Measurements from ENCODE around the gene LRRC28. TPM values are rescaled to one million over a fixed set of nuclear protein-coding genes. Genes with fewer than 3 reads are reported as not detected.

LRRC28 gene
- total and polyA plus RNA-seq, 9 of the 15 experiments (the other 6 are each of a cell fraction or from before 2014, with no cell fraction given), result 5.5 to 17.4 (median 7.9) TPM

DNA sequence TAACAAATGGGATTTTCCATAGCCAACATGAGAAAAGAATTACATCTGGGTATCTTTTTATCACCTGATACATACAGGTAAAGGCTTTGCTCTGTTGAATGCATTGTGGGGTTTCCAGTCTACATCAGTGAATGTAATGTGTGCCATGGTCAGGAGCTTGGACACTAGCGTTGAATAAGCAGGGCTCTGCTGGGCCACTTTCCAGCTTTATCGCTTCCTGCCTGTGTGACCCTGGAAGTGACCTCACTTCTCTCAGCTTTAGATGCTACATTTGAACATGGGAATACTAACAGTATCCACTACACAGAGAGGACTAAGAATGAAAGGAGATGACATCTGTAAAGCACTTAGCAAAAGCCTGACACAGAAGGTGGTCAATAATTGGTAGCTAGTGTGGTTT lies 42.0 kb upstream of the LRRC28 start:
- H3K36me3 ChIP-seq (ENCODE audit: control insufficient read depth, insufficient read depth, low read length), result no peaks in the 10 kb centered on the region
- H3K79me2 ChIP-seq (ENCODE audit: control insufficient read depth, insufficient read depth, low read length), result no peaks in the 10 kb centered on the region
- ChIA-PET POLR2A (interaction anchor here (0.6 kb wide), 1 partner anchor 763 kb away, joined by 3 read pairs; no protein-coding TSS in a partner anchor), CTCF (ENCODE audit: low intra/inter-chr PET ratio) (no interaction called here)
- no peak for FAIRE-seq
- no peak overlapping the region for H3K4me3 ChIP-seq
- no peak for ATAC-seq
- WGBS (ENCODE audit: insufficient coverage, low coverage, missing lambda C conversion rate), result 33% methylated on average over 2 of the region's 2 CpGs
- H2AFZ ChIP-seq (ENCODE audit: low read depth, low read length), result no peak overlapping the region
- no peaks in the 10 kb centered on the region for H3K9me3 ChIP-seq (replicated peaks; ENCODE audit: control insufficient read depth, insufficient read depth, low read depth, low read length)
- no peak overlapping the region for H3K4me2 ChIP-seq (ENCODE audit: insufficient read depth, low read length)
- TF ChIP-seq, protein P1, sequence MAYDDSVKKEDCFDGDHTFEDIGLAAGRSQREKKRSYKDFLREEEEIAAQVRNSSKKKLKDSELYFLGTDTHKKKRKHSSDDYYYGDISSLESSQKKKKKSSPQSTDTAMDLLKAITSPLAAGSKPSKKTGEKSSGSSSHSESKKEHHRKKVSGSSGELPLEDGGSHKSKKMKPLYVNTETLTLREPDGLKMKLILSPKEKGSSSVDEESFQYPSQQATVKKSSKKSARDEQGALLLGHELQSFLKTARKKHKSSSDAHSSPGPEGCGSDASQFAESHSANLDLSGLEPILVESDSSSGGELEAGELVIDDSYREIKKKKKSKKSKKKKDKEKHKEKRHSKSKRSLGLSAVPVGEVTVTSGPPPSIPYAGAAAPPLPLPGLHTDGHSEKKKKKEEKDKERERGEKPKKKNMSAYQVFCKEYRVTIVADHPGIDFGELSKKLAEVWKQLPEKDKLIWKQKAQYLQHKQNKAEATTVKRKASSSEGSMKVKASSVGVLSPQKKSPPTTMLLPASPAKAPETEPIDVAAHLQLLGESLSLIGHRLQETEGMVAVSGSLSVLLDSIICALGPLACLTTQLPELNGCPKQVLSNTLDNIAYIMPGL (CRISPR knock-in tag; IDR thresholded peaks at IDR 0.05), result no peak
- TF ChIP-seq E2F4 (CRISPR knock-in tag; IDR thresholded peaks at IDR 0.05; ENCODE audit: low read depth), result no peak
- no peak for TF ChIP-seq NFE2 (IDR thresholded peaks at IDR 0.05; ENCODE audit: low read depth)
- no peak for TF ChIP-seq TAL1 (IDR thresholded peaks at IDR 0.05)
- TF ChIP-seq, protein P2, sequence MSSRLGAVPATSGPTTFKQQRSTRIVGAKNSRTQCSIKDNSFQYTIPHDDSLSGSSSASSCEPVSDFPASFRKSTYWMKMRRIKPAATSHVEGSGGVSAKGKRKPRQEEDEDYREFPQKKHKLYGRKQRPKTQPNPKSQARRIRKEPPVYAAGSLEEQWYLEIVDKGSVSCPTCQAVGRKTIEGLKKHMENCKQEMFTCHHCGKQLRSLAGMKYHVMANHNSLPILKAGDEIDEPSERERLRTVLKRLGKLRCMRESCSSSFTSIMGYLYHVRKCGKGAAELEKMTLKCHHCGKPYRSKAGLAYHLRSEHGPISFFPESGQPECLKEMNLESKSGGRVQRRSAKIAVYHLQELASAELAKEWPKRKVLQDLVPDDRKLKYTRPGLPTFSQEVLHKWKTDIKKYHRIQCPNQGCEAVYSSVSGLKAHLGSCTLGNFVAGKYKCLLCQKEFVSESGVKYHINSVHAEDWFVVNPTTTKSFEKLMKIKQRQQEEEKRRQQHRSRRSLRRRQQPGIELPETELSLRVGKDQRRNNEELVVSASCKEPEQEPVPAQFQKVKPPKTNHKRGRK (tag; IDR thresholded peaks at IDR 0.05), result no peak
- no peak for TF ChIP-seq ZNF586 (CRISPR knock-in tag; conservative IDR thresholded peaks at IDR 0.05)
- TF ChIP-seq, protein P3, sequence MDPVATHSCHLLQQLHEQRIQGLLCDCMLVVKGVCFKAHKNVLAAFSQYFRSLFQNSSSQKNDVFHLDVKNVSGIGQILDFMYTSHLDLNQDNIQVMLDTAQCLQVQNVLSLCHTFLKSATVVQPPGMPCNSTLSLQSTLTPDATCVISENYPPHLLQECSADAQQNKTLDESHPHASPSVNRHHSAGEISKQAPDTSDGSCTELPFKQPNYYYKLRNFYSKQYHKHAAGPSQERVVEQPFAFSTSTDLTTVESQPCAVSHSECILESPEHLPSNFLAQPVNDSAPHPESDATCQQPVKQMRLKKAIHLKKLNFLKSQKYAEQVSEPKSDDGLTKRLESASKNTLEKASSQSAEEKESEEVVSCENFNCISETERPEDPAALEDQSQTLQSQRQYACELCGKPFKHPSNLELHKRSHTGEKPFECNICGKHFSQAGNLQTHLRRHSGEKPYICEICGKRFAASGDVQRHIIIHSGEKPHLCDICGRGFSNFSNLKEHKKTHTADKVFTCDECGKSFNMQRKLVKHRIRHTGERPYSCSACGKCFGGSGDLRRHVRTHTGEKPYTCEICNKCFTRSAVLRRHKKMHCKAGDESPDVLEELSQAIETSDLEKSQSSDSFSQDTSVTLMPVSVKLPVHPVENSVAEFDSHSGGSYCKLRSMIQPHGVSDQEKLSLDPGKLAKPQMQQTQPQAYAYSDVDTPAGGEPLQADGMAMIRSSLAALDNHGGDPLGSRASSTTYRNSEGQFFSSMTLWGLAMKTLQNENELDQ (CRISPR knock-in tag; IDR thresholded peaks at IDR 0.05; ENCODE audit: borderline replicate concordance), result no peak
- no peak for TF ChIP-seq BRD4 (IDR thresholded peaks at IDR 0.05)
- no peak for TF ChIP-seq TRIM24 (IDR thresholded peaks at IDR 0.05)
- TF ChIP-seq FIP1L1 (IDR thresholded peaks at IDR 0.05; ENCODE audit: low read depth, low read length, poor library complexity, severe bottlenecking), result no peak
- no peaks in the 10 kb centered on the region for H3K9me1 ChIP-seq (ENCODE audit: control insufficient read depth, insufficient read depth, low read length)
- DNase-seq (ENCODE audit: extremely low read depth in 1 of 4, low spot score in 3 of 4), result no peak
- H4K20me1 ChIP-seq (replicated peaks; ENCODE audit: control insufficient read depth, insufficient read depth, low read length), result no peaks in the 10 kb centered on the region
- no peaks in the 10 kb centered on the region for H3K27me3 ChIP-seq (ENCODE audit: control insufficient read depth in 2 of 2, insufficient read depth in 2 of 2, low read length in 2 of 2)
- no peak overlapping the region for H3K9ac ChIP-seq (ENCODE audit: insufficient read depth in 1 of 2, low read depth in 2 of 2, low read length in 2 of 2)
- BruUV-seq (replicated peaks), result no TSS peak
- in situ Hi-C loops (cut with MboI) (no loop called here), intact Hi-C loops (cut with micrococcal nuclease) (no loop called here)
- no peaks in the 10 kb centered on the region for H3K4me1 ChIP-seq (replicated peaks in 1 of 2; ENCODE audit: control insufficient read depth in 2 of 2, insufficient read depth in 2 of 2, low read length in 2 of 2)
- H3K27ac ChIP-seq (ENCODE audit: extremely low read depth, low read depth, low read length), result no peak overlapping the region

Data from K562 (cell line).